GM19452 (cell line): ENCODE data around the gene PMEL.
"Not testable (repeated sequence)": the region's sequence is repeated elsewhere in the genome, so short reads cannot be mapped to it uniquely, and the experiment has no call there.

Source experiments
- ATAC-seq: cut with Tn5 transposase; IDR thresholded peaks from one replicate; pipeline ENCODE4 v1.9.1; 2021; ENCODE audit not compliant: unreplicated experiment

Gene PMEL

GRCh38 chr12:55965941-55966407, at the start of gene PMEL:
Gene PMEL, minus strand, starts transcription at chr12:55966042. Its CDS starts 31 bp downstream, at chr12:55966011.
- ATAC-seq: no peak

GRCh38 chr12:56014205-56014604, 48.4 kb upstream of the PMEL start:
- no peak for ATAC-seq

GRCh38 chr12:56013482-56013881, 47.6 kb upstream of the PMEL start:
- no peak for ATAC-seq

GRCh38 chr12:56011509-56012090, 45.8 kb upstream of the PMEL start:
- ATAC-seq: no peak

GRCh38 chr12:56010111-56010570, 44.3 kb upstream of the PMEL start:
- no peak for ATAC-seq

GRCh38 chr12:56007564-56008559, 42.0 kb upstream of the PMEL start:
- ATAC-seq: peak; percentile 18

GRCh38 chr12:56004211-56004610, 38.4 kb upstream of the PMEL start:
- ATAC-seq: no peak

GRCh38 chr12:56003376-56003775, 37.5 kb upstream of the PMEL start:
- not testable (repeated sequence) for ATAC-seq

- ATAC-seq: no peak
These were observed 35.8 kb upstream of the PMEL start for GRCh38 chr12:56001487-56002100.

- not testable (repeated sequence) for ATAC-seq
These were observed 34.2 kb upstream of the PMEL start for GRCh38 chr12:55999999-56000540.

- not testable (repeated sequence) for ATAC-seq
These were observed 33.7 kb upstream of the PMEL start for GRCh38 chr12:55999522-55999921.

GRCh38 chr12:55997535-55997859, 31.7 kb upstream of the PMEL start:
- no peak for ATAC-seq

GRCh38 chr12:55996715-55997534, 31.1 kb upstream of the PMEL start, which contains the start of gene SUOX:
Gene SUOX, plus strand, starts transcription at chr12:55997276. Its CDS starts 4,946 bp downstream, at chr12:56002222.
- peak; percentile 99 for ATAC-seq

- no peak for ATAC-seq
These were observed 30.4 kb upstream of the PMEL start for GRCh38 chr12:55996201-55996714.

- no peak for ATAC-seq
These were observed 29.5 kb upstream of the PMEL start for GRCh38 chr12:55995366-55995765.

GRCh38 chr12:55993230-55993853, 27.5 kb upstream of the PMEL start:
- ATAC-seq: no peak

GRCh38 chr12:55991110-55991509, 25.3 kb upstream of the PMEL start:
- no peak for ATAC-seq

GRCh38 chr12:55985976-55986375, 20.1 kb upstream of the PMEL start:
- not testable (repeated sequence) for ATAC-seq

- no peak for ATAC-seq
These were observed 19.5 kb upstream of the PMEL start for GRCh38 chr12:55985341-55985740.

GRCh38 chr12:55984861-55985260, 19.0 kb upstream of the PMEL start:
- ATAC-seq: no peak
